Measurements from ENCODE around the gene SMPX.

The SMPX gene

GRCh38 chrX:21766101-21766500 is 8.2 kb upstream of the SMPX start:
- no peak for DNase-seq (ENCODE audit: low read depth in 1 of 2, low spot score in 1 of 2)
- Histone ChIP-seq H3K27me3 (ENCODE audit: insufficient read depth, poor library complexity, severe bottlenecking) (no peaks in the 10 kb centered on the region), H3K4me3 (replicated peaks; ENCODE audit: insufficient read depth, low read length) (no peak overlapping the region), H3K27ac (replicated peaks) (no peak overlapping the region)
- TF ChIP-seq SPI1 (IDR thresholded peaks at IDR 0.05; ENCODE audit: borderline replicate concordance, low read depth) (no peak), POLR2AphosphoS5 (IDR thresholded peaks at IDR 0.05; ENCODE audit: low read depth) (no peak), GABPA (IDR thresholded peaks at IDR 0.05; ENCODE audit: low read depth) (no peak)

GRCh38 chrX:21764008-21764407 is 6.1 kb upstream of the SMPX start:
- TF ChIP-seq SPI1 (IDR thresholded peaks at IDR 0.05; ENCODE audit: borderline replicate concordance, low read depth) (no peak), POLR2AphosphoS5 (IDR thresholded peaks at IDR 0.05; ENCODE audit: low read depth) (no peak), GABPA (IDR thresholded peaks at IDR 0.05; ENCODE audit: low read depth) (no peak), REST (IDR thresholded peaks at IDR 0.05; ENCODE audit: insufficient replicate concordance, low read depth) (no peak), CTCF (IDR thresholded peaks at IDR 0.05; ENCODE audit: insufficient read depth, low read length) (no peak)
- Histone ChIP-seq H3K4me3 (replicated peaks; ENCODE audit: insufficient read depth, low read length) (no peak overlapping the region), H3K27me3 (ENCODE audit: insufficient read depth, poor library complexity, severe bottlenecking) (no peaks in the 10 kb centered on the region), H3K27ac (replicated peaks) (no peak overlapping the region)
- DNase-seq (ENCODE audit: low read depth in 1 of 2, low spot score in 1 of 2), result no peak

- no peak for TF ChIP-seq POLR2AphosphoS5 (IDR thresholded peaks at IDR 0.05; ENCODE audit: low read depth)
- TF ChIP-seq CTCF (IDR thresholded peaks at IDR 0.05; ENCODE audit: insufficient read depth, low read length), result no peak
- TF ChIP-seq SPI1 (IDR thresholded peaks at IDR 0.05; ENCODE audit: borderline replicate concordance, low read depth), result no peak
- no peak for TF ChIP-seq GABPA (IDR thresholded peaks at IDR 0.05; ENCODE audit: low read depth)
- no peak for TF ChIP-seq REST (IDR thresholded peaks at IDR 0.05; ENCODE audit: insufficient replicate concordance, low read depth)
- no peak for DNase-seq (ENCODE audit: low read depth in 1 of 2, low spot score in 1 of 2)
- no peak overlapping the region for H3K4me3 ChIP-seq (replicated peaks; ENCODE audit: insufficient read depth, low read length)
- H3K27me3 ChIP-seq (ENCODE audit: insufficient read depth, poor library complexity, severe bottlenecking), result no peaks in the 10 kb centered on the region
- no peak overlapping the region for H3K27ac ChIP-seq (replicated peaks)
These were observed 572 bp upstream of the SMPX start for GRCh38 chrX:21758488-21758887.

- no peak overlapping the region for H3K4me3 ChIP-seq (replicated peaks; ENCODE audit: insufficient read depth, low read length)
- TF ChIP-seq CTCF (IDR thresholded peaks at IDR 0.05; ENCODE audit: insufficient read depth, low read length), result no peak
- TF ChIP-seq SPI1 (IDR thresholded peaks at IDR 0.05; ENCODE audit: borderline replicate concordance, low read depth), result no peak
- TF ChIP-seq POLR2AphosphoS5 (IDR thresholded peaks at IDR 0.05; ENCODE audit: low read depth), result no peak
- TF ChIP-seq GABPA (IDR thresholded peaks at IDR 0.05; ENCODE audit: low read depth), result no peak
- TF ChIP-seq REST (IDR thresholded peaks at IDR 0.05; ENCODE audit: insufficient replicate concordance, low read depth), result no peak
- DNase-seq (ENCODE audit: low read depth in 1 of 2, low spot score in 1 of 2), result no peak
- no peak overlapping the region for H3K27ac ChIP-seq (replicated peaks)
- H3K27me3 ChIP-seq (ENCODE audit: insufficient read depth, poor library complexity, severe bottlenecking), result no peaks in the 10 kb centered on the region
These were observed 959 bp downstream of the SMPX start for GRCh38 chrX:21756785-21757529.

Data from HL-60 (cell line).